AG08396 (cell line): ENCODE results near the gene SPTLC2.
"Not testable (repeated sequence)": the region's sequence is repeated elsewhere in the genome, so short reads cannot be mapped to it uniquely, and the experiment has no call there.

Experiments used
- DNase-seq: peaks from one replicate; pipeline ENCODE4 v3.0.0; 2012; ENCODE audit warnings: low spot score, mixed read lengths

Gene SPTLC2

DNA sequence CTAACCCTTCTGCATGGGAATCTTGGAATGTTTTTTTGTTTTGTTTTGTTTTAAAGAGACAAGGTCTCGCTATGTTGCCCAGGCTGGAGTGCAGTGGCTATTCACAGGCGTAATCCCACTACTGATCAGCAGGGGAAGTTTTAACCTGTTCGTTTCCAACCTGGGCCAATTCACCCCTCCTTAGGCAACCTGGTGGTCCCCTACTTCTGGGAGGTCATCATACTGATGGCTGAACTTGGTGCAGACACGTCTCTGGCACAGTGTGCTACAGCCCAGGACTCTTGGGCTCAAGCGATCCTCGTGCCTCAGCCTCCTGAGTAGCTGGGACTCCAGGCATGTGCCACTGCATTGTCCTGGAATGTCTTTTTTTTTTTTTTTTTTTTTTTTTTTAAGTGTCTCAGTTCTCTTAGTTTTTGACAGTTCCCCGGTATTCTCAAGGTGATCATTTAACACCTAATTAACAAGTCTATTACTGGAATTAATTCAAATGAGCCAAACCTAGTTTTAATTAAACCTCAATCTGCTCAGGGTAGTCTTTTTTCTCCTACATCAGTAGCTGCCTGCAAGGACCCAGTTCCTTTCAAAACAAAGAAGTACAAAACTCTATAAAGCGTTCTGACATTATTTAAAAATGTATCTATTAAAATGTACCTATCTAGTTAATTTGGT, 68.8 kb downstream of the SPTLC2 start:
- DNase-seq, result no peak

DNA sequence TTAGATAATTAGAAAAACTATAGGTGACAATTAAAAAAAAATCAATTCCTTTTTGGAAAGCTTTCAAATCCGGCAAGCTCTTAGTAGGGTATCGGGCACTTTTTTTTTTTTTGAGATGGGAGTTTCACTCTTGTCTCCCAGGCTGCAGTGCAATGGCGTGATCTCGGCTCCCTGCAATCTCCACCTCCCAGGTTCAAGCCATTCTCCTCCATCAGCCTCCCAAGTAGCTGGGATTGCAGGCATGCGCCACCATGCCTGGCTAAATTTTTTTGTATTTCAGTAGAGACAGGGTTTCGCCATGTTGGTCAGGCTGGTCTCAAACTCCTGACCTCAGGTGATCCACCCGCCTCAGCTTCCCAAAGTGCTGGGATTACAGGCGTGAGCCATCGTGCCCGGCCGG, 71.3 kb downstream of the SPTLC2 start:
- DNase-seq, result not testable (repeated sequence)

DNA sequence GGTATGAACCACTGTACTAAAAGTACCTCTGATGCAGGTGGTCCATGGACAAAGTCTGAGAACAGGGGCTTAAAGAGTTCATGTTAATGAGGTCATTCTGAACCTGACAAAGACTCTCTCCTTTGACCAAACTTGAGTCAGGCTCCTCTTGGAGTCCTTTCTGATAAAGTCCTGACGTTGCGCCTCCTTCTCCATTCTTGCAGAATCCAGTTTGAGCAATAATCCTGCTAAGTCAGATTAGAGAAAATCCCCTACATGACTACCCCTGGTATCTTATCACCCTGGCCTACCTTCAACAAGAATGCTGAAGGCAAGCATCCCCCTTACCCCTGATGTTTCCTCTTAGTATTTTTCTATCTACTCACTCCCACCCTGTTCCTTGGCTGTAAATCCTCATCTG, 71.9 kb downstream of the SPTLC2 start:
- DNase-seq, result no peak

DNA sequence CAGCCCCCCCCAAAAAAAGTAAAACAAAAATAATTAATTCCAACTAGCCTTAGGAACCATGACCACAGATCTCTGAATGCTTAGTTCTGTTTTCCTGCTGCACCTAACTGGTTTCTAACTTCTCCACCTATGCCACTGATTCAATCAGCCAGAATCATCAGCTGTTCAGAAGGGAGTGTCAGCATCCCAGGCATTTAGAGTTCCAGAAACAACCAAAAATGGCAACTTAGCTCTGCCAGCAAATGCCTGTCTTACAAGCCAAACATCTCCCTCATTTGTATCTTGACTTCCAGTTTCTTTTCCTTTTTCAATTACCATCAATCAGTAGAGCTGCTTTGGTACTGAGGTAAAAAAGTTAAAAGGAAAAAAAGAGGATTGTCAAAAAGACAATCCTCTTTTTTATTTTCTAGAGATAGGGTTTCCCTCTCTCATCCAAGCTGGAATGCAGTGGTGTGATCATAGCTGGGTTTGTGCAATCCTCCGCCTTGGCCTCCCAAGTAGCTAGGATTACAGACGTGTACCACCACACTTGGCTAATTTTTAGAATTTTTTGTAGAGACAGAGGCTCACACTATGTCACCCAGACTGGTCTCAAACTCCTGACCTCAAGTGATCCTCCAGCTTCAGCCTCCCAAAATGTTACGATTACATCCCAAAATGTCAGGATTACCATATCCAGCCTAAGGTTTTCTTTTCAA, 72.7 kb downstream of the SPTLC2 start:
- no peak for DNase-seq

DNA sequence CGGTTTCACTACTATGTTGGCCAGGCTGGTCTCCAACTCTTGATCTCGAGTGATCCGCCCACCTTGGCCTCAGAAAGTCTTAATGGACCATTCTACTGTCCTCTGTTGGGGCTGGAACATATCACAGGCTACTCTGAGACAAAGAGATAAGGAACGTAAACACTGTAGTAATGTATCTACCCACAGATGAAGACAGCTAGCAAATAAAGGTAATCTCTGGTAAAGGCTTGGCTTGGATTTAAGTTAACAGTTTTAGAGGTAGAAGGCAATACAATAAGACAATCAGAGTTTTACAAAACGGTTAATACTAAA, 73.2 kb downstream of the SPTLC2 start:
- DNase-seq, result no peak

DNA sequence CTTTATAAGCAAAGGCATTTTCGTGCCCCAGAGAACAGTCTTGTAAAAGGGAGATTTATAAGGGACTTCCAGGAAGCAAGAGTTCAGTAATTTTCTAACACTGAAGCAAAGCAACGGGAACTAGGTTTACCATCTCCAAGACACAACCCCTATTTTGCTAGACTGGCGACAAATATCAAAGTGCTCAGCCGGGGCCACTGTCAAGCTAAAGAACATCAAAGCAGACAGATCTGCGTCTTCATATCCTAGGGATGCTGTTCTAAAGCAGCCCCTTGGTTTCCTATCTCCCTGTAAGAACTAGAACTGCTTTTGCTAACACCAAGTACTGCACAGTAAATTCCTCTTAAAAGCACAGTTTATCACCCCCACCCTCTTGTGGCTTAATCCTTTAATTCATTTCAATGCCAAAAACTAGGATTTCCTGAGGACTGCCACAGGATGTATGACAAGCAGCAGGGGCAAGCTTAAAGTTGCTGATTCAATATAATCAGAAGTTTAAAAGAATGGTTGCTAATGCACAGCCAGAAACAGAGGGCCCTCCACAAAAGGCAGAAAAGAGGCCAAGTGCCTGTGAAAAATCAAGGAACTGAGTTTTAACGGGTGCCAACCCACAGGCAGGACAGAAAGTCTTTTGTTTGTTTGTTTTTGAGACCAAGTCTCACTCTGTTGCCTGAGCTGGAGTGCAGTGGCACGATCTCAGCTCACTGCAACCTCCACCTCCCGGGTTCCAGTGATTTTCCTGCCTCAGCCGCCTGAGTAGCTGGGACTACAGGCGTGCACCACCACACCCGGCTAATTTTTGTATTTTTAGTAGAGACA, 73.8 kb downstream of the SPTLC2 start:
- DNase-seq, result no peak

DNA sequence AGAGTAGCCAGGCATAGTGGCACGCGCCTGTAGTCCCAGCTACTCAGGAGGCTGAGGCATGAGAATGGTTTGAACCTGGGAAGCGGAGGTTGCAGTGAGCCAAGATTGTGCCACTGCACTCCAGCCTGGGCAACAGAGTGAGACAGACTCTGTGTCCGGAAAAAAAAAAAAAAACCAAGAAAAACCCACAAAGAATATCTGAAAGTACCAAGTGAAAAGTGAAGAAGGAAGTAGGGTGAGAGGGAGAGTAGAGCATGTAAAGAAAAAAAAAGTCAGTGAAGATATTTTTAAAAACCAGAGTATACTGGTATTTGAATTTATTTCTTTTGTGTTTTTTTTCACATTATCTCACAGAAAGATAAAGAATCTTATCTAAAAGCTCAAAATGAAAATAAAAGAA, 74.5 kb downstream of the SPTLC2 start:
- no peak for DNase-seq

DNA sequence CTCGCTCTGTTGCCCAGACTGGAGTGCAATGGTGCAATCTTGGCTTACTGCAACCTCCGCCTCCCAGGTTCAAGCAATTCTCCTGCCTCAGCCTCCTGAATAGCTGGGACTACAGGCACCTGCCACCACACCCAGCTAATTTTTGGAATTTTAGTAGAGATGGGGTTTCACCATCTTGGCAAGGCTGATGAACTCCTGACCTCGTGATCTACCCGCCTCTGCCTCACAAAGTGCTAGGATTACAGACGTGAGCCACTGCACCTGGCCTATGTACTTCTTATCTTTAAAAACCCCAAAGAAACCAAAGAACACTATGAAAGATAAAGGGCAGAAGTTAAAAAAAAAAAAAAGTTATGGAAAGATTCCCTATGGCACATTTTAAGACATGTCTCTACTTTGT, 79.5 kb downstream of the SPTLC2 start:
- DNase-seq, result not testable (repeated sequence)

DNA sequence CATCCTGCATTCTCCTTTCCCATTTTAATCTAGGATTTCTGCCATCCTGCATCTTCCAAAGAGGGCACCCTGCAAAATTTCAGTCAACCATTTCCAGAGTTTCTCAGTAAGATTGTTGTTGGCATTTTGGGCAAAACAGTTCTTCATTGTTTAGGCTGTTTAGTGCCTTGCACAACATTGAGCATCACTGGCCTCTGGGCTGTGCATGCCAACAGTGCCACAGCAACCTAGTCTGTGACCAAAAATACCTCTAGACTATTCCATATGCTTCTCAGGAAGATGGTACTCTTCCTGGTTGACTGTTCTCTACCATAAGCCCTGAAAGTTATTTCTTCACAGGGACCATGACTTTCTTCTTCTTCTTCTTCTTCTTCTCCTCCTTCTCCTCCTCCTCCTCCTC, 85.4 kb downstream of the SPTLC2 start:
- no peak for DNase-seq

DNA sequence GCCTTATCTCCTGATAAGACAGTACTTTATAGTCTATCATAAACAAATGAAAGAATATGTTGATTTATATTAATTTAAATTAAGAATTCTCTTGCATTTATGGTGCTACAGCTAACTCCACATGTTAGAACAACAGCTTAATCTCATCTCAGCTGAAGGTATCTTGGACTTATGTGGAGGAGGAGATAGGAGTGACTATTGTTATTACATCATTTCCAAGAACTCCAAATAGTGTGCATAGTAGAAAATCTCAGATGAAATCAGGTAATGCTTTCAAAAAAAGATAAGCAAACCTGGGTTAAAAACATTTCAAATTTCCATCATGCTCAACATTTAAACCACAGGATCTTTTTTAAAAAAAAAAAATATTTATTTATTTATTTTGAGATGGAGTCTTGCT, 86.5 kb downstream of the SPTLC2 start:
- DNase-seq, result no peak

DNA sequence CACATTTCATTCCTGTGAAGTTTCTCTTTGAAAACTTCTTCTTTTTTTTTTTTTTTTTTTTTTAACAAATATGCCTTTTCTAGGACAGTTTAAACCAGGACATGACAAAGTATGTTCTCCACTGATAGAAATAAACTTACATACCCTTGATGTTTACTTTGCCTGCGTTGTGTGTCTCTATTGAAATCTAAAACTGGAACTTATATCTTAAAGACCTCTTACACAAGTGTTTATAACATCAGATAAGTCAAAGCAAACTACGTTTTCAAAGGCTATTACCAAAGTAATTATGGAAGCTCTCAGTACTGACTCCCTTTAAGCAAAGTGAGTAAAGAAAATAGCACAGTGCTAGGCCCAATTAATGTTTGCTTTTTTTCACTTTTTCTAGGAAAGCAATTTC, 87.2 kb downstream of the SPTLC2 start:
- DNase-seq, result no peak

DNA sequence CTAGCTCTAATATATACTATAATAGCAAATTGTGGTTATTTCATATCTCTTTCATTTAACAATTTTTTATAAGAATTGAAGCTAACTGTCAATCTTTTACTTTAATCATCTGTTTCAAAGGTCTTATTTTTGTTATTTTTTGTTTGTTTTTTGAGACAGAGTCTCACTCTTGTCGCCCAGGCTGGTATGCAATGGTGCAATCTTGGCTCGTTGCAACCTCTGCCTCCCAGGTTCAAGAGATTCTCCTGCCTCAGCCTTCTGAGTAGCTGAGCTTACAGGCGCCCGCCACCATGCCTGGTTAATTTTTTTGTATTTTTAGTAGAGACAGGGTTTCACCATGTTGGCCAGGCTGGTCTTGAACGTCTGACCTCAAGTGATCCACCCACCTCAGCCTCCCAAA, 87.7 kb downstream of the SPTLC2 start:
- DNase-seq, result not testable (repeated sequence)

DNA sequence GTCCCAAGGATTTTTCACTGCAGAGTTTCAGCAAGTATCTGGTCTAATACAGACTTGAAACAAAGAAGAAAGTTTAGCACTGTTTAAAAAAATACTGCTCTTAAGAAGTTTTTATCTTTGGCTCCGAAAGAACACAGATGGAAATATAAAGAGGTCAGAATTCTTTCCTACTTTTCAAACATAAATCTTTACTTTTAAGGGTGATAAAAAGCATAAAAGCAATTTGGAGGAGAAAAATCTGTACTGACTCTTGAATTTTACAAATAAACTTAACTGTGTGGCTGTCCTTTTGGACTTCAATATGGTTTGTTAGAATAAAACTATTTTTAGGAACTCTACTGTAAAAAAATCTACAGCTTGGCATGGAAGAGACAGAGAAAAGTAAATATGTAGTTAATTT, 90.2 kb downstream of the SPTLC2 start:
- DNase-seq, result no peak

DNA sequence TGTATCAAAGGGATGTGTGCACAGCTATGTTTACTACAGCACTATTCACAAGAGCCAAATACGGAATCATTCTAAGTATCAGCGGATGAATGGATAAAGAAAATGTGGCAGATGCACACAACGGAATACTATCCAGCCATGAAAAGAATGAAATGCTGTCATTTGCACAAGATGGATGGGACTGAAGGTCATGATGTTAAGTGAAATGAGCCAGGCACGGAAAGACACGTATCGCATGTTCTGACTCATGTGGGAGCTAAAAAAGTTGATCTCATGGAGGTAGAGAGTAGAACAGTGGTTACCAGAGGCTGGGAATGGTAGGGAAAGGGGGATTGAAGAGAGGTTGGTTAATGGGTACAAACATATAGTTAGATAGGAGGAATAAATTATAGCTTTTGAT, 91.9 kb downstream of the SPTLC2 start:
- no peak for DNase-seq

DNA sequence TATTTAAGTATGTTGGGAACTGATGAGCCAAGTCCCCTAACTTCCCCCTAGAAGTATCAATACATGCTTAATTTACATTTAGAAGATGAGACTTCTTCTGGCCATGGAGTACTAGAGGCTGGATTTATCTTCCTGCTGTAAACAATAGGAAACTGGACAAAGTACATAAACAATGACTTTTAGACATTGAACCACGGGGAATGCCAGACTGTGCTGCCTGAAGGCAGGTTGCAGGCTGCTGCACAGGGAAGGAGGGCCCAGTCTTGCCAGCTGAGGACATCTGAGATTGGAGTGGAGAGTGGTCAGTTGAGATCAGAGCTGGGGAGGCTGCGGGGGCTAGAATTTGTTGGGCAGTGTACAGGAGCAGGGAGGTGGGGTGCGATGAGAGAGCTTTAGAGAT, 93.3 kb downstream of the SPTLC2 start:
- no peak for DNase-seq

DNA sequence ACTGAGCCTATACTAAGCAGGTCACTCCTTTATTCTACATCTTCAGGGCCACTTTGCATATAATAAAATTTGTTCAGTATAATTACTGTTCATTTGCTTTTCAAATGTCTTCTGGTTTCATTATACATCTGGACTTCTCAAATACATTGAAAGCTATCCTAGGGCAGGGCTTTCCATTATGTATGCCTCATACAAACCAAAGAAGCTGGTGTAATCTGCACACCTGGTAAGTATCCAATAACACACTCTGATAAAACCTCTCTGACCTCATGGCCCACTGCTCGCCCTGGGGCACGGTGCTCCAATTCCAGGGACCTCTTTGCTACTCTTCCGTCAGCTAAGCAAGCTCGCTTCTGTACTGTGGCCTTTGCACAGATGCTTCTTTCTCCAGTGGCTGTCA, 95.9 kb downstream of the SPTLC2 start:
- DNase-seq, result no peak

DNA sequence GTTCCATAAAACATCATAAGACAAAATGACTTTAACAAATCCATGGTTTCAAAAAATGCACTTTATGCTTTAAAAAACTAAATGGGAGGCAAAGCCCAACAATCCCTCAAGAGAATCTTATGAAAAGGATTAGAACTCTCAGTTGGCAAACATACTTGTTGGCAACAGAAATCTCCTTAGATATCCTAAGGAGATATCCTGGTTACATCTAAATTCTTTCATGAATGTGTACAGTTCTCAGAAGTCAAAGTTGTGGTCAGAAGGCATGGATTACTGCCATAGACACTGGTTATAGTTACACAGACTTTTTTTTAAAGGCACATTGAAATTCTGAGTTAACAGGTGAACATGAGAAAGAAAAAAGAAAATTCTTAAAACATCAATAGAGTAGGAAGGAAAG, 100.3 kb downstream of the SPTLC2 start:
- DNase-seq, result no peak

DNA sequence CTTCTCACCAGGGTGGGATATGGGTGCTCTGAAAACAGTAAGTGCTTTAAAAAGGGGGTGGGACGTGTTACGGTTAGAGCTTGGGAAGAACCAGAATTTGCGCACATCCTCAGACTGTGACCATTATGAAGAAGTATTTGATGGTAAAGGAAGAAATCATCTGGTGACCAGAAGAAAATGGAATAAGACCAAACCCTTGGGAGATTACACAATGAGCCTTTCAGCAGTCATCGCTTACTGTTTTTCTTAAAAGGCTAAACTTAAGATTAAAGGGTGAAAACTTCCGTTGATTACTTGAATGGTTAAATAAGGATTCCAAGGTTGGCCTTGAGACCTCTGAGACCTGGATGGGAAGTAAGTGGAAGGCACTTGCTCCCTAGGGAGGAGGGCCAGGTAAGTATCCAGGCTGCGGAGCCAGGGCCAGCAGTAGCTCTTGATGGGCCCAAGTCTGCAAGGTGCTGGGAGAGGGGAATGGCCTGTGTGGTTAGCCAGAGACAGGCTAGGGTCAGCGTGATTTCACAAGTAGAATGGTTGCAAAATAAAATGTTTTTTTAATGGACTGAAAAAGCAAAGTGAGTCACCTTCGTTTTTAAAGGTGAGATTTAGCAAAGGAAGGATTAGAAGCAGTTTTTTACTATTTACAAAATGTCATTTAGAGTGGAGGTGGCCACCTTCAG, 104.8 kb downstream of the SPTLC2 start:
- DNase-seq, result no peak

DNA sequence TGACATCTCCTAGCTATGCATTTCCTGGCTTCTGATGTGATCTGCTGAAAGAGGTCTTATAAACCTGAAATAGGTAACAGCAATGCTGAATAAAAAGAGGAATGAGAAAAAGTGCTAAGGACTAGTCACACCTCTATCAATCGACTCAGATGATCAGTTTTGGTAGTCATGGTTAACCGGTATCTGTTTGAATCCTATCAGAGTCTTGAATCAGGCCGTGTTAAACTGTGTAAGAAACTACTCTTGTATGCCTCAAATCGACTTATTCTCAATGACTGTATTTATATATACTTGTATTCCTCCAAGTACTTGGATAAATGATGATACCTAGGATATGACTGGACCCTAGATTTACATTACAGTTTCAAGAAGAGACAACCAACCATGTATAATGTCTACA, 107.1 kb downstream of the SPTLC2 start:
- no peak for DNase-seq

DNA sequence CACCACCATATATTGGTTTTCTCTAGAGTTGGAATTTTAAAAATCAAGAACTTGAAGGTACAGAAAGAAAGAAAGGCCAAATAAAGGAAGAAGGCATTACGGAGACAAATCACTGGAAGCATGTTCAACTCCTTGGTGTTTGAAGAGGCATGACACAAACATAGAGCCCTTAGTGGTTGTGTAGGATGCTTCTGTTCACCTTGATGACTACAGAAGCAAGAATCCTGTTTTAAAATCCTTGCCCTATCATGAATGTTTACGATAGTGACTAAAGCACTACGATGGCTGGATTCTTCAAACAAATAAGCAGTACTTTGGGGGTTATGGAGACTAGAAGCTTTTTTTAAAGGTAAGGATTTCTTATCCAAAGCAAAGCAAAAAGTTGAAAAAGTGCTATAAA, 107.6 kb downstream of the SPTLC2 start:
- DNase-seq, result no peak

DNA sequence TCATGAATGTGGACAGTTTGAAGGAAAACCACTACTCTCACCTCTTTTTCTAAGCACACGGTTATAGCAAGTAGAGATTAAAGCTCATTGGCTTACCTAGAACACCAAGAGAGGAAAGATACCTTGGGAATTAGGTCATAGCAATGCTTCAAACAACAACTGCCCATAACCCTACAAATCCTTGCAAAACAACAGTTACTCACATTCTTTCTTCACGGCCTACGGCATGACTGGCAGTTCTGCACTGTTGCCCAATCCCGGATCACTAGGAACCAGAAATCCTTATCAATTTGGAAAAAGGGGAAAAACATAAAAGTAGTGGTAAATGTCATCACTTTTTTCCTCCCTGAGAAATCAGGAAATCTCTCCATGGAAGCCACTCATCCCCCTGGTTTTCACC, 108.2 kb downstream of the SPTLC2 start:
- DNase-seq, result peak; percentile 49

DNA sequence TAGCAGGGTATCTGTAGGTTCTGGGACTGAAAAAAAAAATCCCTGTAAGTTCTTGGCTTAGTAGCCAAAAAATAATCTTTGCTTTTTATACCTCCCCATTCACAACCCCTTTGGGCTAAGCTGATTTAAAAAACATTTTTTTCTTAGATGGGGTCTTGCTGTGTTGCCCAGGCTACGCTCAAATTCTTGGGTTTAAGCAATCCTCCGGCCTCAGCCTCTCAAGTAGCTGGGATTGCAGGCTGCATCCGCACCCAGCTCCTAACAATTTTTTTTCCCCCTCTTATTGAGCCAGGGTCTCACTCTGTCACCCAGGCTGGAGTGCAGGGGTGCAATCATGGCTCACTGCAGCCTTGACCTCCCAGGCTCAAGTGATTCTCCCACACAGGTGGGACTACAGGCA, 108.7 kb downstream of the SPTLC2 start:
- DNase-seq, result no peak

DNA sequence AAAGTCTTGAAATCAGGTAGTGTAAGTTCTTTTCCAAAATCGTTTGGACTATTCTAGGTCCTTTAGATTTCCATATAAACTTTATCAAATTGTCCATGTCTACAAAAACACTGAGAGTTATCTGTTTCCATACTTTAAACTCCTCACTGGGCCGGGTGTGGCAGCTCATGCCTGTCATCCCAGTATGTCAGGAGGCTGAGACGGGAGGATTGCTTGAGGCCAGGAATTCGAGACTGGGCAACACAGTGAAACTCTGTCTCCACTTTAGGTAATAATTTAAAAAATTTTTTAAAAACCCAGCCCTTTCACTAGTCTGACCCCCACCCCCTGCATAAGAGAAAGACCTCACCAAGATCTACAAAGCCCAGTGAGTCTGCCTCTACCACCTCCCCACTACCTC, 111.4 kb downstream of the SPTLC2 start:
- DNase-seq, result no peak
